MV-4-11 (cell line): Measurements from ENCODE around the gene HAPLN2.

Experiments
- DNase-seq: peaks from one replicate; lab custom pipeline; 2025; lab: John Stamatoyannopoulos, UW

HAPLN2 gene

GRCh38 chr1:156663178-156663577 is 44.0 kb downstream of the HAPLN2 start:
- no peak for DNase-seq

- DNase-seq: no peak
These were observed 45.0 kb downstream of the HAPLN2 start for GRCh38 chr1:156664046-156664766.

GRCh38 chr1:156664767-156665411 is 45.7 kb downstream of the HAPLN2 start:
- peak; percentile 57 for DNase-seq

- no peak for DNase-seq
These were observed 46.3 kb downstream of the HAPLN2 start for GRCh38 chr1:156665539-156665938.

- DNase-seq: no peak
These were observed 47.8 kb downstream of the HAPLN2 start for GRCh38 chr1:156666862-156667609.

GRCh38 chr1:156667610-156667967 is 48.4 kb downstream of the HAPLN2 start:
- no peak for DNase-seq

GRCh38 chr1:156667968-156668709 is 48.9 kb downstream of the HAPLN2 start:
- no peak for DNase-seq

GRCh38 chr1:156668801-156669637 is 49.8 kb downstream of the HAPLN2 start:
- no peak for DNase-seq

- no peak for DNase-seq
These were observed 50.6 kb downstream of the HAPLN2 start for GRCh38 chr1:156669794-156670193.

GRCh38 chr1:156670359-156670758 is 51.1 kb downstream of the HAPLN2 start:
- no peak for DNase-seq

- no peak for DNase-seq
These were observed 51.6 kb downstream of the HAPLN2 start for GRCh38 chr1:156670791-156671190.

- DNase-seq: no peak
These were observed 52.6 kb downstream of the HAPLN2 start for GRCh38 chr1:156671804-156672203.

GRCh38 chr1:156673387-156674121 is 54.3 kb downstream of the HAPLN2 start:
- peak; percentile 9 for DNase-seq
